ENCODE measurements around the gene CHAMP1. TPM values are rescaled to one million over a fixed set of nuclear protein-coding genes. Genes with fewer than 3 reads are reported as not detected.

The CHAMP1 gene
- total and polyA plus RNA-seq, 8 donors: 1.7 to 40.6 (median 7.7) TPM

Small RNA genes lying within 50 kb of the gene (small RNA-seq; reads per million reads assigned to genes)
- 0 reads per million in 4 donors for gene MIR4502

Other genes starting within 250 kb of the CHAMP1 start
- gene RASA3, start 181.9 kb upstream of the CHAMP1 start, total RNA-seq: 10 to 100 TPM in 1 of 5 donors, 1 to 10 TPM in 4; 3.8 to 22.3 (median 6.4) TPM
- gene RASA3, start 181.9 kb upstream of the CHAMP1 start, polyA plus RNA-seq: 10 to 100 TPM in 2 of 3 donors, 1 to 10 TPM in 1; 3.7 to 11.8 (median 10.9) TPM
- gene CFAP97D2, start 135.2 kb upstream of the CHAMP1 start, total RNA-seq: not detected
- gene CFAP97D2, start 135.2 kb upstream of the CHAMP1 start, polyA plus RNA-seq: not detected
- 10 to 100 TPM; 63.0 to 98.5 (median 83.9) TPM for gene CDC16, start 79.6 kb upstream of the CHAMP1 start, total RNA-seq
- 10 to 100 TPM; 49.3 to 51.4 (median 50.4) TPM for gene CDC16, start 79.6 kb upstream of the CHAMP1 start, polyA plus RNA-seq
- 100 to 1,000 TPM in 1 of 5 donors, 10 to 100 TPM in 4; 20.4 to 186 (median 43.0) TPM for gene UPF3A, start 32.9 kb upstream of the CHAMP1 start, total RNA-seq
- 100 to 1,000 TPM in 1 of 3 donors, 10 to 100 TPM in 2; 39.5 to 136 (median 43.7) TPM for gene UPF3A, start 32.9 kb upstream of the CHAMP1 start, polyA plus RNA-seq